GM18499 (cell line): ENCODE measurements around the gene CALHM1.
"Not testable (repeated sequence)": the region's sequence is repeated elsewhere in the genome, so short reads cannot be mapped to it uniquely, and the experiment has no call there.

ENCODE experiments used
- ATAC-seq: cut with Tn5 transposase; IDR thresholded peaks from one replicate; pipeline ENCODE4 v1.9.1; 2021; ENCODE audit warnings: moderate number of reproducible peaks; ENCODE audit not compliant: insufficient read depth, unreplicated experiment

The CALHM1 gene

DNA sequence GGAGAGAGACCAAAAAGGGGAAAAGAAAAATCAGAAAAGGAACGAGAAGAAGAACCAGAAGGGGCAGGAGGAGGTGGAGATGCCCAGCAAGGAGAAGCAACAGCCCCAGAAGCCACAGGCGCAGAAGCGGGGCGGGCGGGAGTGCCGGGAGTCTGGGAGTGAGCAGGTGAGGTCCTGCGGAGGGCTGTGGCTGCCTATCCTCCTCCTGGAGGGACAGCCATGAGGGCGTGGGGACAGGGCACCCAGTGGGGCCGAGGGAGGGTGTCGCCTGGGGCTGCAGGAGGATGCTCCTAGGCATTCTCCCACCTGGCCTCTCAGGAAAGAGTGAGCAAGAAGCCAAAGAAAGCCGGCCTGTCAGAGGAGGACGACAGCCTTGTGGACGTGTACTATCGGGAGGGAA is 18.3 kb downstream of the CALHM1 start:
- ATAC-seq = no peak

DNA sequence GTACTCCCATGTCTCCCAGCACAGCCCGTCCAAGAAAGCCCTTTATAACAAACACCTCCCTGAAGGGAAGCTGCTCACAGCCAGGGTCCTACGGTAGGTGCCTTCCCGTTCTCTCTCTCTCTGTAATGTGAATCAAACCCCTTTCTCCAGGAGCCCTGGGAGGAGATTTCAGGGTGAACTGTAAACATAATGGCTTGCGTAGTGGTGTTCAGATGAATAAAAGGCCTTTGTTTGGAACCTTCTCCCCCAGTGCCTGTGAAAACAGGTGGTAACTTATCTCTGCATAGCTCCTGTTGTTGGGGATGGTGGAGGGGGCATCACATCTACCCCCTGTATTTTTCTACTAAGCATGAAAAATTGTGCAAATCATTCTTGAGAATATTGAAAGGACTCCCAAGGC is 18.9 kb downstream of the CALHM1 start:
- no peak for ATAC-seq

DNA sequence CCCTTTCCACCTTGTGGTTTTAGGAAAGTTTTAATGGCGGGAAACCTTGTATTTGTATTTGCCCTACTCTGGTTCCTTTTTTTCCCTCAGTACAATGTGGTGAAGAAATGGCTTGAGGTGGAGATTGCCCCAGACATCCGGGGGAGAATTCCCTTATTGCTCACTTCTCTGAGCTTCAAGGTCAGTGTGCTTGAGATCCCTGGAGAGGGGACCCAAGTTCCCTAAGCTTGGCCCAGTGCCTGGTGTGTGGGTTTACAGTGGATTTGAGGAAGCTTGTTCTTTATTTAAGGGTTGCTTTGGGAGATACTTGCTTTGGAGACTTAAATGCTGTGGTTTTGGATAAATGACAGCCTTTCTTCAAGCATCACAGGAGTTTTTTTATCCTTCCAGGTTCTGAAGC is 24.8 kb downstream of the CALHM1 start:
- no peak for ATAC-seq

DNA sequence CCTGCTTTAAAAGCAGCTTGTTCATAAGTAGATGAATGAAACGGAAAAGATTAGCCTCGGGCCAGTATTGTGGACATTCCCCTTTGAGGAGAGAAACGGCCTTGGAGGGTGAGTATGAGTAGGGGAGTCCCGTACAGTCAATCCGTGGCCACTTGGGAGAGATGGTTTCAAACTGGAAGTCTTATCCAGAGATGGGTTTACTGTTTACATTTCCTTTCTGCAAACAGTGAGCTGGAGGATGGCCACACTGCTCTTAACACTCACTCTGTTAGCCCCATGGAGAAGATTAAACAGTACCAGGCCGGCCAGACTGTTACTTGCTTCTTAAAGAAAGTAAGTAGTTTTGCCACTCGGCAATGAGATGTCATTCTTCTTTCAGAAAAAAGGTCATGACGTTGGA is 26.8 kb downstream of the CALHM1 start:
- ATAC-seq = no peak

DNA sequence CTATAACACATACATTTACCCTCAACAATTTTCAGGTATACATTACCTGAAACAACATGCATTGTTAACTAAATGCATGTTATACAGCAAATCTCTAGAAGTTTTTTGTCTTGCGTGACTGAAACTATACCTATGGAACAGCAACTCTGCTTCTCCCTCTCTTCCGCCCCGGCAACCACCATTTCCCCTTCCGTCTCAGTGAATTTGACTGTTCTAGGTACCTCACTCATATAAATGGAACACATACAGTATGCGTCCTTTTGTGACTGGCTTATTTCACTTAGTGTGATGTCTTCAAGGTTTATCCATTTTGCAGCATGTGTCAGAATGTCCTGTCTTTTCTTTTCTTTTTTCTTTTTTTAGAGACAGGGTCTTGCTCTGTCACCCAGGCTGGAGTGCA is 29.1 kb downstream of the CALHM1 start:
- no peak for ATAC-seq

DNA sequence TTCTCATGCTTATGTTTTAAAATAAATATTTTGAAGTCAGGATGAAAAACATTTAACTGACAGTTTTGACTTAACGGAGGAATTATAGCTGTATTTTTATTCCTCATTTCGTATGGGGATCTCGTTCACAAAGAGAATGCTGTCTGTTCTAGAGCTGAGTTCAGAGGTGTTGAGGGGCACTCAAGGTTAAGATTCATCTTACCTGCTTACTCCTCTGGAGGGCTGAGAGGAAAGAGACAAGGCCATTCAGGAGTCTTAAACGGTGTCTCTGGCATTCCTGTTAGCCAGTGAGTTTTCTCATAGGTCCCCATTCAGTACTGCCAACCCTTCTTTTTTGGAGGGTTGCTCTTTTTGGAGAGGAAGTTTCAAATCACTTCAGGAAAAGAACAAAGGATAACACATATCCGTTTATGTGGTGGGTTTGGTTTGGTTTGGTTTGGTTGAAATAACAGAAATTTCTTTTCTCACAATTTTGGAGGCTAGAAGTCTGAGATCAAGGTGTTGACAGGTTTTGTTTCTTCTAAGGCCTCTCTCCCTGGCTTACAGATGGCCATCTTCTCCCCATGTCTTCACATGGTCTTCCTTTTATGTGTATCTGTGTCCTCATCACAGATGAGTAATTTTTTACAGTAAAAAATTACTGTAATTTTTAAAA is 29.6 kb downstream of the CALHM1 start:
- no peak for ATAC-seq

DNA sequence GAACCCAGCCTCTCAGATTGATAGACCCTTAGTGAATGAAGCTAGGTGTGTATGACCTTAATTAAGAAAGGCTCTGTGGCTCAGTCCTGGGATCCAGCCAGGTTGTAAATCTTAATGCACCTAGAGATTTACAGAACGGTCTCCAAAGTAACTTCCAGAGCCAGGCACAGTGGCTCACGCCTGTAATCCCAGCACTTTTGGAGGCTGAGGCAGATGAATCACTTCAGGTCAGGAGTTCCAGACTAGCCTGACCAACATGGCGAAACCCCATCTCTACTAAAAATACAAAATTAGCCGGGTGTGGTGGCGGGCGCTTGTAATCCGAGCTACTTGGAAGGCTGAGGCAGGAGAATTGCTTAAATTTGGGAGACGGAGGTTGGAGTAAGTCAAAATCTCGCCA is 30.8 kb downstream of the CALHM1 start:
- no peak for ATAC-seq

DNA sequence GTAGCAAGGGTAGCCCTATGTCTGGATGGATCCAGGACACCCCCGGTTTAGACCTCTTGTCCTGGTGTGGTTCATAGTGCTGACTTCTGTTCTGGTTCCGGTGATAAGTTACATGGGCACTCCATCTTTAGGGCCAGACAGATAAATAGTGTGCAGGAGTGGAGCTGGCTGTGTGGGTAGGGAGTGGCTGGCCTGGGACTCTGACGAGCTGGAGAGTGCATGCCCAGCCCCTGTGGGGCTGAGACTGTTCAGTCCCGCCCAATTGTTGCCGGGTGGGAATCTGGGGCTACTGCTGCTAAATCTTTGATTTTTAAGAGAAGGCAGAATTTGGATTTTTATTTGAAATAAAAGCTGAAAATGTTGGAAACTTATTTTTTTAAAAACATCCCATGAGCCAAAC is 35.0 kb downstream of the CALHM1 start:
- ATAC-seq = no peak

DNA sequence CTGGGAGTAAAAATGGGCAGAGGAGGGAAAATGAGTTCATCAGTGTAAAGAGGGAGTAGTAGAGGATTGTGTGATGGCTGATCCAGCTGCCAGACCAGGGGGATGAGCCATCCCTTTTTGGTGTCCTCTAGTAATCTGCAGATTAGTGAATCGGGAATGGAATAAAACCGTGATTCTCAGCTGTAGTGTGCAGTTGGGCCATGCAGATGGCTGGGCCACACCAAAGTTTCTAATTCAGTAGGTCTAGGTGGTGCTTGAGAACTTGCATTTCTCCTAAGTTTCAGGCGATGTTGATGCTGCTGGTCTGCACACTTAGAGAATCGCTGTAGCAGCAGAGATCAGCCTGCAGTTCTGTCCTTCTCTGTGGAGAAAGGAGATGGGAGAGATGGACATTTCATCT is 39.6 kb downstream of the CALHM1 start:
- no peak for ATAC-seq

DNA sequence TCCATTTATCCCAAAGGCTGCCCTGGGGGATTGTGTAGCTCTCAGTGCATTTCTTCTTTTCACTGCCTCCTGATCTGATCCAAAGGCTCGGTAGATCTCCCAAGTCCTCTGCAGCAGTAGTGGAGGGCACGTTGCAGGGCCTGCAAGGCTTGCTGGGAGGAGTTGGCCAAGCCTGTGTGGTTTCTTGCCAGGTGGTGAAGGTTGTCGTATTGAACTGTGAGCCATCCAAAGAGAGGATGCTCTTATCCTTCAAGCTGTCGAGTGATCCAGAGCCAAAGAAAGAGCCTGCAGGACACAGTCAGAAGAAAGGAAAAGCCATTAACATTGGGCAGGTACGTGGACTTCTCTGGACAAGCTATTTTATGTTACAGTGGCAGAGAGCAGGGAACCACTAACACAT is 41.1 kb downstream of the CALHM1 start:
- no peak for ATAC-seq

DNA sequence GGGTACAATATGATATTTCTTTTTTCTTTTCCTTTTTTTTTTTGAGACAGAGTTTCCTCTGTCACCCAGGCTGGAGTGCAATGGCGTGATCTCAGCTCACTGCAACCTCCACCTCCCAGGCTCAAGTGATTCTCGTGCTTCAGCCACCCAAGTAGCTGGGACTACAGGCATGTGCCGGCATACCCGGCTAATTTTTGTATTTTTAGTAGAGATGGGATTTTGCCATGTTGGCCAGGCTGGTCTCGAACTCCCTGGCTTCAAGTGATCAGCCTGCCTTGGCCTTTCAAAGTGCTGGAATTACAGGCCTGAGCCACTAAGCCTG is 41.6 kb downstream of the CALHM1 start:
- ATAC-seq = not testable (repeated sequence)

DNA sequence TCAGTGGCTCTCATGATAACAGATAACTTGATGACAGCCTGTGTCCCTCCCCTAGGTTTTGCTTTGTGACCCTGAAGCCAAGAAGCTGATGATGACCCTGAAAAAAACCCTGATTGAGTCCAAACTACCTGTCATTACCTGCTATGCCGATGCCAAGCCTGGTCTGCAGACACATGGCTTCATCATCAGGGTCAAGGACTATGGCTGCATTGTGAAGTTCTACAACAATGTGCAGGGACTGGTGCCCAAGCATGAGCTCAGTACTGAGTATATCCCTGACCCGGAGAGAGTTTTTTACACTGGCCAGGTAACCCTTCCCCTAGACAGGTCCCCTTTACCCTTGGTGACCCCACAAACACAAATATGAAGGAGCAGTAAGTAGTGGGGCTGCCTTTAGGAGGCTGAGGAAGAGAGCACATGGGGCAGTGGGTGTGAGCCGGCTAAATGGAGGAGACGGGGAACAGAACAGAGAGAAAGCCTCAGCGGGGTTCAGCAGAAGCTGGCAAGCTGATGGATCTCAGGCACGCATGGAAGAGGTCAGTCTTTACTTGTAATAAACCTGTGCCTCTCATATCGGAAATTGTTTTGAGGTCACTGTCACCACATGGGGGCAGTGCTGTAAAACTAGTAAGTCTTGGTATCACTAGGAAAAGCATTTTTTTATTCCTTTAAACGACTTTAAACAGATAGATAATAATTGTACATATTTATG is 42.1 kb downstream of the CALHM1 start:
- no peak for ATAC-seq

DNA sequence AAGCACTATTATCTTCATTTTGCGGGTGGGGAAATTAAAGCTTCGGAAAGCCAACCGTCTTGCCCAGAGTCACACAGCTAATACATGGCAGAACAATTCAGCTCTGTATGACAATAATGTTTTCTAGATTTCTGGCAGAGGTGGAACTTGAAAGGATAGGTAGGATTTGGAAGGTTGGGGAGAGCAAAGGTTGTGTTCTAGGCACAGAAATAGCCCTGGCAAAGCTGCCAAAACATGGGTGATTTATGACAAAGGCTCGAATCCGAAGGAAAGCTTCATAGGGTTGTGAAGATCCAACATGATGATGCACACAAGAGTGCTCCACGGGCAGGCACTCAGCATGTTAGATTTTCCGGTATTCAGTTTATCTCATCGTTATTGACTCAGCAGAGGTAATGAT is 43.1 kb downstream of the CALHM1 start:
- ATAC-seq = no peak

DNA sequence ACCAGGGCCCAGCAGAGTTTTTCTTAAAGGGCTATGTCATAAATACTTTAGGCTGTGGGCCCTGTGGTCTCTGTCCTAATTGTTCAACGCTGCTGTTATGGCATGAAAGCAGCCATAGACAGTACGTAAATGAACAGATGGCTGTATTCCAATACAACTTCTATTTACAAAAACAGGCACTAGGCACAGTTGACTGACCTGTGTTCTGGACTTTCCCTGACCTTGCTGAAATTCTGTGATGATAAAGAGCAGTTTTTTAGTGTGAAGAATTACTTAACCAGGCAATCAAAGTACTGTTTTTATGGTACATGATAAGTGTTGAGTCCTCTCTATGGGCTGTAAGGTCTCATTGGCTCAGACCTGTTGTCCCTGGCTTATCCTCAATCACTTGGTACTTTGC is 45.1 kb downstream of the CALHM1 start:
- ATAC-seq = no peak
